ENCODE data around the gene CPSF6.
"Not testable (repeated sequence)": the region's sequence is repeated elsewhere in the genome, so short reads cannot be mapped to it uniquely, and the experiment has no call there.

Gene CPSF6

GRCh38 chr12:69239352-69239921 is at the start of gene CPSF6:
Gene CPSF6, plus strand, starts transcription at chr12:69239569. Its CDS starts 78 bp downstream, at chr12:69239647.
- Histone ChIP-seq H3K9me3 (ENCODE audit: control insufficient read depth in 5 of 5, low read length in 5 of 5) (no peaks in the 10 kb centered on the region), H3K4me3 (ENCODE audit: low read depth in 1 of 5, low read length in 5 of 5) (peak within 1 kb of the TSS; percentile 79 to 88 (median 86)), H3K27me3 (ENCODE audit: control insufficient read depth in 5 of 5, insufficient read depth in 4 of 5, low read length in 5 of 5) (no peaks in the 10 kb centered on the region), H3K4me1 (ENCODE audit: control insufficient read depth in 5 of 5, insufficient read depth in 5 of 5, low read length in 5 of 5) (peaks cover 1 to 38% (median 30%) of the 10 kb centered on the region in 5 donors), H3K27ac (ENCODE audit: low read depth, low read length) (peak within 1 kb of the TSS; percentile 83), H3K36me3 (ENCODE audit: control insufficient read depth in 5 of 5, insufficient read depth in 5 of 5, low read length in 5 of 5) (no peaks in the 10 kb centered on the region), H3K9ac (ENCODE audit: low read length in 5 of 5) (peak within 1 kb of the TSS; percentile 81 to 91 (median 87))

- Histone ChIP-seq H3K4me1 (ENCODE audit: control insufficient read depth in 5 of 5, insufficient read depth in 5 of 5, low read length in 5 of 5) (no peaks in the 10 kb centered on the region), H3K27ac (ENCODE audit: low read depth, low read length) (no peak overlapping the region), H3K27me3 (ENCODE audit: control insufficient read depth in 5 of 5, insufficient read depth in 4 of 5, low read length in 5 of 5) (no peaks in the 10 kb centered on the region), H3K9me3 (ENCODE audit: control insufficient read depth in 5 of 5, low read length in 5 of 5) (peaks cover 7 to 45% (median 26%) of the 10 kb centered on the region in 5 donors), H3K36me3 (ENCODE audit: control insufficient read depth in 5 of 5, insufficient read depth in 5 of 5, low read length in 5 of 5) (no peaks in the 10 kb centered on the region), H3K9ac (ENCODE audit: low read length in 5 of 5) (no peak overlapping the region), H3K4me3 (ENCODE audit: low read depth in 1 of 5, low read length in 5 of 5) (no peak overlapping the region)
Measured at GRCh38 chr12:69196302-69197288, 42.8 kb upstream of the CPSF6 start.

- H3K27me3 ChIP-seq (ENCODE audit: control insufficient read depth in 5 of 5, insufficient read depth in 4 of 5, low read length in 5 of 5); H3K36me3 ChIP-seq (ENCODE audit: control insufficient read depth in 5 of 5, insufficient read depth in 5 of 5, low read length in 5 of 5); H3K27ac ChIP-seq (ENCODE audit: low read depth, low read length); H3K9ac ChIP-seq (ENCODE audit: low read length in 5 of 5); H3K4me1 ChIP-seq (ENCODE audit: control insufficient read depth in 5 of 5, insufficient read depth in 5 of 5, low read length in 5 of 5): not testable (repeated sequence)
- Histone ChIP-seq H3K9me3 (ENCODE audit: control insufficient read depth in 5 of 5, low read length in 5 of 5) (peaks cover 7 to 38% (median 22%) of the 10 kb centered on the region in 5 donors), H3K4me3 (ENCODE audit: low read depth in 1 of 5, low read length in 5 of 5) (peak overlapping the region in 1 of 5 donors; percentile 17)
Measured at GRCh38 chr12:69199976-69200375, 39.4 kb upstream of the CPSF6 start.

- Histone ChIP-seq H3K4me3 (ENCODE audit: low read depth in 1 of 5, low read length in 5 of 5) (no peak overlapping the region), H3K9ac (ENCODE audit: low read length in 5 of 5) (no peak overlapping the region)
Measured at GRCh38 chr12:69204191-69204590, 35.2 kb upstream of the CPSF6 start.

GRCh38 chr12:69210661-69211060 is 28.7 kb upstream of the CPSF6 start:
- Histone ChIP-seq H3K27me3 (ENCODE audit: control insufficient read depth in 5 of 5, insufficient read depth in 4 of 5, low read length in 5 of 5) (no peaks in the 10 kb centered on the region), H3K4me3 (ENCODE audit: low read depth in 1 of 5, low read length in 5 of 5) (no peak overlapping the region), H3K36me3 (ENCODE audit: control insufficient read depth in 5 of 5, insufficient read depth in 5 of 5, low read length in 5 of 5) (no peaks in the 10 kb centered on the region), H3K9me3 (ENCODE audit: control insufficient read depth in 5 of 5, low read length in 5 of 5) (no peaks in the 10 kb centered on the region), H3K9ac (ENCODE audit: low read length in 5 of 5) (no peak overlapping the region), H3K4me1 (ENCODE audit: control insufficient read depth in 5 of 5, insufficient read depth in 5 of 5, low read length in 5 of 5) (peaks cover 0 to 2% (median 0%) of the 10 kb centered on the region in 5 donors), H3K27ac (ENCODE audit: low read depth, low read length) (no peak overlapping the region)

More at GRCh38 chr12:69204191-69204590, 35.2 kb upstream of the CPSF6 start:
- H3K27ac ChIP-seq (ENCODE audit: low read depth, low read length) = no peak overlapping the region
- peaks cover 5 to 23% (median 16%) of the 10 kb centered on the region in 5 donors for H3K9me3 ChIP-seq (ENCODE audit: control insufficient read depth in 5 of 5, low read length in 5 of 5)
- H3K36me3 ChIP-seq (ENCODE audit: control insufficient read depth in 5 of 5, insufficient read depth in 5 of 5, low read length in 5 of 5) = no peaks in the 10 kb centered on the region
- no peaks in the 10 kb centered on the region for H3K27me3 ChIP-seq (ENCODE audit: control insufficient read depth in 5 of 5, insufficient read depth in 4 of 5, low read length in 5 of 5)
- peaks cover 0 to 8% (median 0%) of the 10 kb centered on the region in 5 donors for H3K4me1 ChIP-seq (ENCODE audit: control insufficient read depth in 5 of 5, insufficient read depth in 5 of 5, low read length in 5 of 5)

GRCh38 chr12:69211160-69211559 is 28.2 kb upstream of the CPSF6 start:
- no peak overlapping the region for H3K4me3 ChIP-seq (ENCODE audit: low read depth in 1 of 5, low read length in 5 of 5)
- H3K27me3 ChIP-seq (ENCODE audit: control insufficient read depth in 5 of 5, insufficient read depth in 4 of 5, low read length in 5 of 5) = no peaks in the 10 kb centered on the region
- no peaks in the 10 kb centered on the region for H3K9me3 ChIP-seq (ENCODE audit: control insufficient read depth in 5 of 5, low read length in 5 of 5)
- H3K9ac ChIP-seq (ENCODE audit: low read length in 5 of 5) = no peak overlapping the region
- no peaks in the 10 kb centered on the region for H3K36me3 ChIP-seq (ENCODE audit: control insufficient read depth in 5 of 5, insufficient read depth in 5 of 5, low read length in 5 of 5)
- H3K27ac ChIP-seq (ENCODE audit: low read depth, low read length) = no peak overlapping the region
- H3K4me1 ChIP-seq (ENCODE audit: control insufficient read depth in 5 of 5, insufficient read depth in 5 of 5, low read length in 5 of 5) = no peaks in the 10 kb centered on the region

- H3K9me3 ChIP-seq (ENCODE audit: control insufficient read depth in 5 of 5, low read length in 5 of 5) = no peaks in the 10 kb centered on the region
- H3K4me3 ChIP-seq (ENCODE audit: low read depth in 1 of 5, low read length in 5 of 5) = no peak overlapping the region
- no peak overlapping the region for H3K27ac ChIP-seq (ENCODE audit: low read depth, low read length)
- H3K36me3 ChIP-seq (ENCODE audit: control insufficient read depth in 5 of 5, insufficient read depth in 5 of 5, low read length in 5 of 5) = no peaks in the 10 kb centered on the region
- H3K9ac ChIP-seq (ENCODE audit: low read length in 5 of 5) = no peak overlapping the region
- H3K4me1 ChIP-seq (ENCODE audit: control insufficient read depth in 5 of 5, insufficient read depth in 5 of 5, low read length in 5 of 5) = no peaks in the 10 kb centered on the region
- no peaks in the 10 kb centered on the region for H3K27me3 ChIP-seq (ENCODE audit: control insufficient read depth in 5 of 5, insufficient read depth in 4 of 5, low read length in 5 of 5)
Measured at GRCh38 chr12:69214169-69214568, 25.2 kb upstream of the CPSF6 start.

- Histone ChIP-seq H3K4me1 (ENCODE audit: control insufficient read depth in 5 of 5, insufficient read depth in 5 of 5, low read length in 5 of 5) (no peaks in the 10 kb centered on the region), H3K27me3 (ENCODE audit: control insufficient read depth in 5 of 5, insufficient read depth in 4 of 5, low read length in 5 of 5) (no peaks in the 10 kb centered on the region), H3K9ac (ENCODE audit: low read length in 5 of 5) (no peak overlapping the region), H3K27ac (ENCODE audit: low read depth, low read length) (no peak overlapping the region), H3K4me3 (ENCODE audit: low read depth in 1 of 5, low read length in 5 of 5) (no peak overlapping the region), H3K9me3 (ENCODE audit: control insufficient read depth in 5 of 5, low read length in 5 of 5) (no peaks in the 10 kb centered on the region), H3K36me3 (ENCODE audit: control insufficient read depth in 5 of 5, insufficient read depth in 5 of 5, low read length in 5 of 5) (no peaks in the 10 kb centered on the region)
Measured at GRCh38 chr12:69225251-69225910, 14.0 kb upstream of the CPSF6 start.

GRCh38 chr12:69231479-69231878 is 7.9 kb upstream of the CPSF6 start:
- Histone ChIP-seq H3K4me1 (ENCODE audit: control insufficient read depth in 5 of 5, insufficient read depth in 5 of 5, low read length in 5 of 5) (no peaks in the 10 kb centered on the region), H3K9ac (ENCODE audit: low read length in 5 of 5) (no peak overlapping the region), H3K27me3 (ENCODE audit: control insufficient read depth in 5 of 5, insufficient read depth in 4 of 5, low read length in 5 of 5) (no peaks in the 10 kb centered on the region), H3K36me3 (ENCODE audit: control insufficient read depth in 5 of 5, insufficient read depth in 5 of 5, low read length in 5 of 5) (no peaks in the 10 kb centered on the region), H3K27ac (ENCODE audit: low read depth, low read length) (no peak overlapping the region), H3K9me3 (ENCODE audit: control insufficient read depth in 5 of 5, low read length in 5 of 5) (peaks cover 0 to 21% (median 11%) of the 10 kb centered on the region in 5 donors), H3K4me3 (ENCODE audit: low read depth in 1 of 5, low read length in 5 of 5) (no peak overlapping the region)
